BLaER1 treated with 17β-estradiol and CSF1 and Interleukin-3, amounts not matched to agents 10 nM and 100 nM (cell line): Measurements from ENCODE around the gene NALCN.

Experiments
- H3K27ac ChIP-seq, 11 experiments: shearing (Covaris generic); formaldehyde crosslinking; 2 replicates each; pipeline ENCODE4 v1.8.1; 2022
- H3K27me3 ChIP-seq, 11 experiments: shearing (Covaris generic); formaldehyde crosslinking; 2 replicates each; pipeline ENCODE4 v1.8.1; 2022
- H3K36me3 ChIP-seq, 11 experiments: shearing (Covaris generic); formaldehyde crosslinking; 2 replicates each; pipeline ENCODE4 v1.8.1; 2022
- H3K4me1 ChIP-seq, 10 experiments: shearing (Covaris generic); formaldehyde crosslinking; 2 replicates each; pipeline ENCODE4 v1.8.1; 2022
- H3K4me2 ChIP-seq, 11 experiments: shearing (Covaris generic); formaldehyde crosslinking; 2 replicates each; pipeline ENCODE4 v1.8.1; 2022
- H3K4me3 ChIP-seq, 10 experiments: shearing (Covaris generic); formaldehyde crosslinking; 2 replicates each; pipeline ENCODE4 v1.8.1; 2022
- H3K9ac ChIP-seq, 11 experiments: shearing (Covaris generic); formaldehyde crosslinking; 2 replicates each; pipeline ENCODE4 v1.8.1; 2022
- H3K9me3 ChIP-seq, 11 experiments: shearing (Covaris generic); formaldehyde crosslinking; replicated peaks in 1 of 11; 2 replicates each; pipeline ENCODE4 v1.8.1; 2022
- H4K20me1 ChIP-seq, 11 experiments: shearing (Covaris generic); formaldehyde crosslinking; 2 replicates each; pipeline ENCODE4 v1.8.1; 2022
- Cebpa-rat ChIP-seq, 11 experiments: shearing (Covaris generic); IDR thresholded peaks; 2 replicates each; pipeline ENCODE4 v1.8.1; 2022

Gene NALCN

DNA sequence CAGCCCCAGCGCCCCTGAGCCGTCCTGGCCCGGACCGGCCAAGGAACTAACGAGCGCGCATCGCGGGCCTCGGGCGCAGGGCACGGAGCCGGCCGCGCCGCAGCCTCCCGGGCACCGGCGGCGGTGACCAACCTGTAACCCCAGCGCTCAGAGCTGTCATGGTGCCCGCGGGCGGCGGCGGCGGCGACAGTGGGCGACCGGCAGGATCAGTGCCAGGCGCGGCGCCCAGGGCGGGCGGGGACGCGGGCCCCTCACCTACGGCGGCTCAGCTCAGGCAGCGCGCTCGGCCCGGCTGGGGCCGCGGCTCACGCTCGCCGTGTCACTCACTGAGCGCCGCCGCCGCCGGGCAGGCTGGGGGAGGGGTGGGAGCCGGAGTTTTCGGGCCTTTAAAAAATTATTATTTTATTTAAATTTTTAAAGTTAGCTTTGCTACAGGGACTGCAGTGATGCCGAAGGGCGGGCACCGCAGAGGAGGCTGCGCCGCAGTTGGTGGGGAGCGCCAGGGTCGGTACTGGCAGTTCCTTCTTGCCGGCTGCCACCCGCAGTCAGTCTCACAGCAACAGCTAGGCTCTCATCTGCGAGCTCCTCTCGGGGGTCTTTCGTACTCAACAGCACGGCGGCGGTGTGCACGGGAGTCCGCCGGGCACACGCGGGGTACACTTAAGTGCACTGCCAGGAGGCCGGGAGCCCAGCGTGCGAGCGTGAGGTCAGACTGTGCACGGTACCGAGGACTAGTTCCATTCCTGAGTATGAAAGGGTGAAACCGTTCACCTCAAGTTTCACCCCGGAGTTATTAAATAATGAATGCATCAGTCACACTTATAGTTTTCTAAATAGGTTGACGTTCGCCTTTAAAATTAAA lies at the start of gene NALCN:
NALCN (minus strand) TSS at position 328 of the 862 bp plus-strand sequence. CDS start 17,382 bp downstream, outside the sequence.
- Histone ChIP-seq H3K27ac (no peak within 1 kb of the TSS), H3K9me3 (peaks cover 3 to 17% (median 10%) of the 10 kb centered on the region in 11 experiments; a peak in 15 of 22 replicates), H3K4me3 (no peak within 1 kb of the TSS), H3K9ac (no peak within 1 kb of the TSS), H3K4me1 (no peaks in the 10 kb centered on the region), H3K4me2 (no peak within 1 kb of the TSS), H3K36me3 (no peaks in the 10 kb centered on the region), H3K27me3 (no peaks in the 10 kb centered on the region), H4K20me1 (no peaks in the 10 kb centered on the region)
- TF ChIP-seq Cebpa-rat (IDR thresholded peaks at IDR 0.05) = no peak

DNA sequence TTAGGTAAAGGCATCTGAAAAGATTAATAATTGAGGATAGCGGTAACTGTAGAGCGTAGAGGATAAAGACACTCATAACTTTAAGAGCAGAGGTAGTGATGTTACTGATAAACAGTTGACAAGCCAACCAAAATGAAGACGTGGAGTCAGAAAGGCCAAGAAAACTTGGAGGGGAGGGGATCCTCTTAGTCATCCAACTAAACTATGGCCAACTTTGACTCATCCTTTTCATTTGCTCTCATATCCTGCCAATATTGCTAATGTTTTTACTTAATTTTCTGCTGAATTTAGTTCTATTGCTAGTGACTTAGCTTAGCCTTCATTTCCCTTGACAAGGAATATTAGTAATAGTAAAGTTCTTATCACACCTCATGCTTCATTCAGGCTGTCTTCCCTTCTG lies 49.6 kb upstream of the NALCN start:
- H4K20me1 ChIP-seq = no peaks in the 10 kb centered on the region
- no peak for TF ChIP-seq Cebpa-rat (IDR thresholded peaks at IDR 0.05)
- no peak overlapping the region for H3K4me2 ChIP-seq
- no peak overlapping the region for H3K4me3 ChIP-seq
- H3K27me3 ChIP-seq = no peaks in the 10 kb centered on the region
- H3K9me3 ChIP-seq = no peaks in the 10 kb centered on the region
- H3K4me1 ChIP-seq = no peaks in the 10 kb centered on the region
- H3K36me3 ChIP-seq = no peaks in the 10 kb centered on the region
- no peak overlapping the region for H3K9ac ChIP-seq
- no peak overlapping the region for H3K27ac ChIP-seq

DNA sequence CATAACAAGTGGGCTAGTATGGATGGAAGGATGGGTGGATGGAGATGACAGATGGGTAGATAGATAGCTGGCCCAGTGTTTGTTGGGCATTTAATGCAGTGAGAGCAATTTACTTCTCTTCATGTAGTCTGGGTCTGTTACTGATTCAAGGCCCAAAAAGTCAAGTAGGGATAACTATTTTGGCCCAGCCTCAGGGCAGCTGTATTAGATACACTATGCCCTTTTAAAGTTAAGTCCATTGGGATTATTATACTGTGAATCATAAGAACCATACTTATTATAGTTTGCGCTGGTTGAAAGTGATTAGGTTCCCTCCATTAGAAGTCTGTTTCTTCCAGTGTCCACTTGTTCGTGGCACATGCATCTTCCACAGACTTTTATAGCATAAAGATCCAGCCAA lies 40.9 kb upstream of the NALCN start:
- no peak overlapping the region for H3K27ac ChIP-seq
- H3K27me3 ChIP-seq = no peaks in the 10 kb centered on the region
- no peak overlapping the region for H3K4me2 ChIP-seq
- no peaks in the 10 kb centered on the region for H3K36me3 ChIP-seq
- no peaks in the 10 kb centered on the region for H4K20me1 ChIP-seq
- no peaks in the 10 kb centered on the region for H3K4me1 ChIP-seq
- H3K9ac ChIP-seq = no peak overlapping the region
- TF ChIP-seq Cebpa-rat (IDR thresholded peaks at IDR 0.05) = no peak
- H3K4me3 ChIP-seq = no peak overlapping the region
- H3K9me3 ChIP-seq = no peaks in the 10 kb centered on the region

DNA sequence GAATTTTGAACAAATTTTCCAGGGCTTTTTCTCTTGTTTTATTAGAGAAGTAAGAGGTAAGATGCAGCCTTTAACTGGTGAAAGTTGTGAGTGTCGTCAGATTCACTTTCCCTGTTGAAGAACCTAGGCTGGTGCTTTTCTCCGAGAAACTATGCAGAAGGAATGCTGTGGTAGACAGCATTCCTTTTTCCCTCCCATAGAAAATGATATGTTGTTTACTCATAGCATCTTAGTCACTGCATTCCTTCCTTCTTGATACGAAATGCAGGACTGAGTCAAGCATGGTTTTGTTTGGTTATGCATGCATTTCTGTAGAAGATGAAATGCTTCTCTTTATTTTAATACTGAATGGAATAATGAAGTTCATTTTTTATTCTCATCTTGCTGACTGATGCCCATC lies 39.6 kb upstream of the NALCN start:
- H3K27ac ChIP-seq = no peak overlapping the region
- no peak overlapping the region for H3K4me3 ChIP-seq
- H3K9ac ChIP-seq = no peak overlapping the region
- no peak for TF ChIP-seq Cebpa-rat (IDR thresholded peaks at IDR 0.05)
- no peaks in the 10 kb centered on the region for H3K27me3 ChIP-seq
- H3K9me3 ChIP-seq = no peaks in the 10 kb centered on the region
- H3K4me2 ChIP-seq = no peak overlapping the region
- no peaks in the 10 kb centered on the region for H4K20me1 ChIP-seq
- H3K4me1 ChIP-seq = no peaks in the 10 kb centered on the region
- no peaks in the 10 kb centered on the region for H3K36me3 ChIP-seq

DNA sequence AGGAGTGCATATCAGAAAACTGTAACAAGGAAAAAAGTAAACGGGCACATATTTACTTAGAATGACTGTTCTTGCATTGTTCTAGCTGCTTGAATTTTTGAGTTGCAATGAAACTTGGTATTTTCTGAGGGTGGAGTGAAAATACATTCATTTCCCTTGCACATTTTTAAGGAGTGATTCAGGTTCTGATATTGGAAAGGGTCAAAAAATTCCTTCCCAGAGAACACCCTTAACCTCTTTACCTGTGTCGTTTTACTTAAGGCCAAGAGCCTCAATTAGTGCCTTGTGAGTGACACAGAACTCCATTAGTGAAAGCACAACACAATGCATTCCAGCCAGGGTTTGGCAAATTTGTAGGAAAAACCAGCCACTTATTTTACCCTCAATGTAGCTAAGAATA lies 38.5 kb upstream of the NALCN start:
- Histone ChIP-seq H3K4me2 (no peak overlapping the region), H3K27me3 (no peaks in the 10 kb centered on the region), H4K20me1 (no peaks in the 10 kb centered on the region), H3K4me1 (no peaks in the 10 kb centered on the region), H3K4me3 (no peak overlapping the region), H3K36me3 (no peaks in the 10 kb centered on the region), H3K9me3 (no peaks in the 10 kb centered on the region), H3K27ac (no peak overlapping the region), H3K9ac (no peak overlapping the region)
- TF ChIP-seq Cebpa-rat (IDR thresholded peaks at IDR 0.05) = no peak

DNA sequence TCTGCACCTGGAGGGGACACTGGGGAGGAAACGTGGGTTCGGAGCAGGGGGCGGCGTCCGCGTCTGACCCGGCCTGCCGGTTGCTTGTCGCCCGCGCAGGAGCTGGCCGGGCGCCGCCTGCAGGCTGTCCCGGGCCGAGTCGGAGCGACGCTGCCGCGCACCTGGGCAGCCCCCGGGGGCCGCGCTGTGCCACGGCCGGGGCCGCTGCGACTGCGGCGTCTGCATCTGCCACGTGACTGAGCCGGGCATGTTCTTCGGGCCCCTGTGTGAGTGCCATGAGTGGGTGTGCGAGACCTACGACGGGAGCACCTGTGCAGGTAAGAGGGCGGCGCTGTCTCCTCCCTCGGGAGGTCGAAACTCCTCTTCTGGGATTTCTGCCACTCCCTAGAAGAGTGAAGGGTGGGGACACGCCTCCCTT lies 37.5 kb upstream of the NALCN start:
- H4K20me1 ChIP-seq = no peaks in the 10 kb centered on the region
- H3K4me3 ChIP-seq = no peak overlapping the region
- H3K27ac ChIP-seq = no peak overlapping the region
- no peak overlapping the region for H3K9ac ChIP-seq
- no peaks in the 10 kb centered on the region for H3K36me3 ChIP-seq
- H3K4me1 ChIP-seq = no peaks in the 10 kb centered on the region
- no peak overlapping the region for H3K4me2 ChIP-seq
- H3K9me3 ChIP-seq = no peaks in the 10 kb centered on the region
- H3K27me3 ChIP-seq = no peaks in the 10 kb centered on the region
- no peak for TF ChIP-seq Cebpa-rat (IDR thresholded peaks at IDR 0.05)

DNA sequence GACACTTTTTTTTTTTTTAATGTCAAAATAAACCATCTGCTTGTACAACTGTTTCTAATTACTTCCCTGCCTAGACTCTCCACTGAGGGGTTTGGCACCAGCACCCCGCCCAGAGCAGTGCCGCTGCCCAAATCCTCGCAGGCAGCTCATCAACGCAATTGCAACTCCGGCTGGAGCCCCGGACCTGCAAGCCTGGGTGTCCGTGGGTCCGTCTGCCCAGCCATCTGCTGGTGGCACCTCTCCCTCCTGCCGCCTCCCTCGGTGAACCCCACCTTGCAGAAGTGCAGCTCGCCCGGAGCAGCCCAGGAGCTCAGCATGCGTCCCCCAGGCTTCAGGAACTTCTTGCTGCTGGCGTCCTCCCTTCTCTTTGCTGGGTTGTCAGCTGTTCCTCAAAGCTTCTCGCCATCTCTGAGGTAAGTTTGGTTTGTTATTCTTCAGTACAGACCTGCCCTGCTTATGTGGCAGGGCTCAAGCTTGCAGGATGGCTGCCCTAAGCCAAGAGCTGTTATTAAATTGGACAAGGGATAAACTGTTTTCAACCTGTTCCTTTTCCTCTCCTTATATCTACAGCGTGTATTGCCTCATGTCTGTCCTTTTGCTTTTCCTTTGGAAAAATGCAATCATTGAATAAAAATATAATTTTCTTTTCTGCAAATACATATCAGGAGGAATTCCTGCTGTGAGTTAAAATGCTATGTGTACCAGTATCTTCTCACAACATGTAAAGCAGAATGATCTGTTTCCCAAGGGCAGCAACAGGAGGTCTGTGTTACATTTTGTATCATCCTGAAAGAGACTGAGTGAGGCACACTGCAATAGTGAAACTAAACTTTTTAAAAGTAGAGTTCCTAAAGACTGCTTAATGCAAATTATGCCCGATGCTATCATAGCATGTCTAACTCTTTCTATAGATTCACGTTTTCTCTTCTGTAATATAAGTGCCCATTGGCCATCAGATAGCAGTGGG lies 36.5 kb upstream of the NALCN start, which contains the start of gene ITGBL1:
ITGBL1 (plus strand) TSS at position 157 of the 967 bp plus-strand sequence; CDS start at position 316, 159 bp downstream.
- Histone ChIP-seq H3K9ac (no peak within 1 kb of the TSS), H4K20me1 (no peaks in the 10 kb centered on the region), H3K4me3 (no peak within 1 kb of the TSS), H3K9me3 (no peaks in the 10 kb centered on the region), H3K4me1 (no peaks in the 10 kb centered on the region), H3K4me2 (no peak within 1 kb of the TSS), H3K27ac (no peak within 1 kb of the TSS), H3K36me3 (no peaks in the 10 kb centered on the region), H3K27me3 (no peaks in the 10 kb centered on the region)
- TF ChIP-seq Cebpa-rat (IDR thresholded peaks at IDR 0.05) = no peak

DNA sequence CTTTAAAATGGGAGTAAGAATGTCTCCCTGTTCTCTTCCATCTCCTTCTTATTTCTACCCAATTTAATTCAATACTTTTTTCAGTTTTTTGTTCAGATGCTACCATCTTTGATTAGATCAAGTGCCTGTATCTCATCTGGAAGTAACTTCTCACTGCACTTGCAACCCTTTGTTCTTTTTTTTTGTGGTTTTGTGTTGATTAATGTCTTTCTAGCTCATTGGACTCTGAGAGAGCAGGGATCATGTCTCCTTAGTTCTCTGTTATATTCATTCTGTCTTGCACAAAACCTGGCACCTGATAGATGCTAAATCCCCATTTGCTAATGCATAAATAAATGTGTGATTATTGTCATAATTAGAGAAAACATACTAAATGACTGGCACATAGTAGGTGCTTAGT lies 35.3 kb upstream of the NALCN start:
- no peak overlapping the region for H3K4me3 ChIP-seq
- H3K36me3 ChIP-seq = no peaks in the 10 kb centered on the region
- H3K9me3 ChIP-seq = no peaks in the 10 kb centered on the region
- no peak overlapping the region for H3K9ac ChIP-seq
- H3K27ac ChIP-seq = no peak overlapping the region
- no peaks in the 10 kb centered on the region for H3K27me3 ChIP-seq
- no peaks in the 10 kb centered on the region for H4K20me1 ChIP-seq
- TF ChIP-seq Cebpa-rat (IDR thresholded peaks at IDR 0.05) = no peak
- H3K4me2 ChIP-seq = no peak overlapping the region
- H3K4me1 ChIP-seq = no peaks in the 10 kb centered on the region

DNA sequence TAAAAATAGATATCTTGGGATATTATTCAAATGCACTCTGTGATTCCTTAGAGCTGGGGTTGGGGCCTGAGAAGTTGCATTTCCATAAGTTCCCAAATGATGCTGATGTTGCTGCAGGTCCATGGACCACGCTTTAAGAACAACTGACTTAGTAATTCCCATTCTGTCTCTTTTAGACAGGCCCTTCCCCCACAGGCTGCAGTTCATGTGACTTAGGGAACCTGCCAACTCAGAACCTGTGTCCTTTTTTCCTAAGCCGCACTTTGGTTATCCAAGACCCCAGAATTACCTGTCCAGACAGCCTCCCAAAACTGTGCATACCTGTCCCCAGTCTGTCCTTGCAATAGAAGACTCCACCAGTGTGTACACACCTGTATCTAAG lies 34.4 kb upstream of the NALCN start:
- no peak overlapping the region for H3K4me2 ChIP-seq
- H3K27me3 ChIP-seq = no peaks in the 10 kb centered on the region
- H3K27ac ChIP-seq = no peak overlapping the region
- H3K4me3 ChIP-seq = no peak overlapping the region
- H3K4me1 ChIP-seq = no peaks in the 10 kb centered on the region
- H3K9me3 ChIP-seq = no peaks in the 10 kb centered on the region
- TF ChIP-seq Cebpa-rat (IDR thresholded peaks at IDR 0.05) = no peak
- H3K36me3 ChIP-seq = no peaks in the 10 kb centered on the region
- H4K20me1 ChIP-seq = no peaks in the 10 kb centered on the region
- H3K9ac ChIP-seq = no peak overlapping the region
